ENCODE results near the gene SORBS1.

- TF ChIP-seq POLR2A (IDR thresholded peaks at IDR 0.05; ENCODE audit: low read length) = no peak
- TF ChIP-seq GATA1 (IDR thresholded peaks at IDR 0.05; ENCODE audit: low read depth, low read length) = no peak
Measured at GRCh38 chr10:95288303-95288702, 272.9 kb downstream of the SORBS1 start.
